ENCODE data around the gene MND1. TPM values are rescaled to one million over a fixed set of nuclear protein-coding genes. Genes with fewer than 3 reads are reported as not detected.

The MND1 gene
- total RNA-seq, 4 donors from 2014 or later = not detected

DNA sequence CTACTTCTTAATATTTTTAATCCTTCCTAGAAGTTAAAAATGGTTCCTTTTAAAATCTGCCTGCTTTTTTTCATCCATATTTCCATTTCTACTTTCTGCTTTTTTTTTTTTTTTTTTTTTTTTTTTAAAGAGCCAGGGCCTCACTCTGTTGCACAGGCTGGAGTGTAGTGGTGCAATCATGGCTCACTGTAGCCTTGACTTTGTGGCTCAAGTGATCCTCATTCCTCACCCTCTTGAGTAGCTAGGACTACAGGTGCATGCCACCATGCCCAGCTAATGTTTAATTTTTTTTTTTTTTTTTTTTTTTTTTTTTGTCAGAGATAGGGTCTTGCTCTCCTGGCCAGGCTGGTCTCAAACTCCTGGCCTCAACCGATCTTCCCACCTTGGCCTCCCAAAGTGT, 39.7 kb downstream of the MND1 start:
- H3K4me3 ChIP-seq = no peak overlapping the region
- H3K27me3 ChIP-seq = no peaks in the 10 kb centered on the region
- no peak overlapping the region for H3K27ac ChIP-seq
- no peak for TF ChIP-seq POLR2A (IDR thresholded peaks at IDR 0.05)
- 94% methylated on average over 1 of the region's 1 CpG for WGBS
- H3K36me3 ChIP-seq = no peaks in the 10 kb centered on the region
- DNase-seq (ENCODE audit: low spot score in 2 of 2) = no peak
- H3K4me1 ChIP-seq = no peaks in the 10 kb centered on the region
- no peaks in the 10 kb centered on the region for H3K9me3 ChIP-seq

DNA sequence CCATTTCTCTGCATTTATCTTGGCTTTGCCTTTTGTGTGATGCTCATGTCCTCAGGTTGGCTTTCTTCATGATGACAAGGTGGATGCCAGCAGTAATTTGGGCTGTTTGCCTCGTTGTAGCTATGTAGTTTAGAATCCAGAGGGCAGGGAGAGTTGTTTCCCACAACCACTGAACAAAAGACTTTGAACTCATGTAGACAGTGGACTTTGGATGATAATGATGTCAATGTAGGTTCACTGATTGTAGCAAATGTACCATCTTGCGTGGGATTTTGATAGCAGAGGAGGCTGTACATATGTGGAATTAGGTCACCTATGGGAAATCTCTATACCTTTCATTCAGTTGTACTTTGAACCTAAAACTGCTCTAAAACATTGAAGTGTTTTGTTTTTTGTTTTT, 41.3 kb downstream of the MND1 start:
- DNase-seq (ENCODE audit: low spot score in 2 of 2) = no peak
- Histone ChIP-seq H3K4me3 (no peak overlapping the region), H3K27ac (no peak overlapping the region), H3K27me3 (no peaks in the 10 kb centered on the region), H3K36me3 (no peaks in the 10 kb centered on the region), H3K9me3 (no peaks in the 10 kb centered on the region), H3K4me1 (no peaks in the 10 kb centered on the region)
- TF ChIP-seq EP300 (IDR thresholded peaks at IDR 0.05) (no peak), POLR2AphosphoS5 (IDR thresholded peaks at IDR 0.05) (no peak), POLR2A (IDR thresholded peaks at IDR 0.05) (no peak)
- TF ChIP-seq, protein P1, sequence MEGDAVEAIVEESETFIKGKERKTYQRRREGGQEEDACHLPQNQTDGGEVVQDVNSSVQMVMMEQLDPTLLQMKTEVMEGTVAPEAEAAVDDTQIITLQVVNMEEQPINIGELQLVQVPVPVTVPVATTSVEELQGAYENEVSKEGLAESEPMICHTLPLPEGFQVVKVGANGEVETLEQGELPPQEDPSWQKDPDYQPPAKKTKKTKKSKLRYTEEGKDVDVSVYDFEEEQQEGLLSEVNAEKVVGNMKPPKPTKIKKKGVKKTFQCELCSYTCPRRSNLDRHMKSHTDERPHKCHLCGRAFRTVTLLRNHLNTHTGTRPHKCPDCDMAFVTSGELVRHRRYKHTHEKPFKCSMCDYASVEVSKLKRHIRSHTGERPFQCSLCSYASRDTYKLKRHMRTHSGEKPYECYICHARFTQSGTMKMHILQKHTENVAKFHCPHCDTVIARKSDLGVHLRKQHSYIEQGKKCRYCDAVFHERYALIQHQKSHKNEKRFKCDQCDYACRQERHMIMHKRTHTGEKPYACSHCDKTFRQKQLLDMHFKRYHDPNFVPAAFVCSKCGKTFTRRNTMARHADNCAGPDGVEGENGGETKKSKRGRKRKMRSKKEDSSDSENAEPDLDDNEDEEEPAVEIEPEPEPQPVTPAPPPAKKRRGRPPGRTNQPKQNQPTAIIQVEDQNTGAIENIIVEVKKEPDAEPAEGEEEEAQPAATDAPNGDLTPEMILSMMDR (IDR thresholded peaks at IDR 0.05) = no peak
- WGBS = 91% methylated on average over 2 of the region's 2 CpGs

DNA sequence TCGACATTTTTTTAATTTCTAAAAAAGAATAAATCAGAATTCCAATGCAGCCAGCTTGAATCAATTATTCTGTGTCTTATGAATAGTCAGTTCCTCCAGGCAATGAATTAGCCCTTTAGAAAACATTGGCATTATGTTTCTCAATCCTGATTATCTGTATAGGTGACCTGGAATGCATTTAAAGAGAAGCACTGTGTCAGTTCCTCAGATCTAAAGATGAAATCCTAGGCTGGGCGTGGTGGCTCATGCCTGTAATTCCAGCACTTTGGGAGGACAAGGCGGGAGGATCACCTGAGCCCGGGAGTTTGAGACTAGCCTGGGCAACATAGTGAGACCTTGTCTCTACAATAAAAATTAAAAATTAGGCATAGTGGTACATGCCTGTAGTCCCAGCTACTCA, 43.5 kb downstream of the MND1 start:
- H3K27me3 ChIP-seq = no peaks in the 10 kb centered on the region

DNA sequence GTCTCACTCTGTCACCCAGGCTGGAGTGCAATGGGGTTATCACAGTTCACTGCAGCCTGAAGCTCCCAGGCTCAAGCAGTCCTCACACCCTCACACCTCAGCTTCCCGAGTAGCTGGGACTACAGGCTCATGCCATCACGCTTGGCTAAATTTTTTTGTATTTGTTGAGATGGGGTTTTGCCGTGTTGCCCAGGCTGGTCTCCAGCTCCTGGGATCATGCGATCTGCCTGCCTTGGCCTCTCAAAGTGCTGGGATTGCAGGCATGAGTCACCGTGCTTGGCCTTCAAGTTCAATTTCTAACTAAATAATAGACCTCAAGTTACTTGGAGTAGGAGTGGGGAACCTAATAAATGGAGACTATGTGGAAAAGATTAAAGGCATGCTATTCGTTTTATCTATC, 48.9 kb downstream of the MND1 start:
- no peaks in the 10 kb centered on the region for H3K27me3 ChIP-seq
- H3K9me3 ChIP-seq = no peaks in the 10 kb centered on the region
- TF ChIP-seq, protein P1 (IDR thresholded peaks at IDR 0.05) = no peak
- TF ChIP-seq POLR2AphosphoS5 (IDR thresholded peaks at IDR 0.05) (no peak), POLR2A (IDR thresholded peaks at IDR 0.05) (no peak), EP300 (IDR thresholded peaks at IDR 0.05) (no peak)
- H3K4me3 ChIP-seq = no peak overlapping the region
- no peaks in the 10 kb centered on the region for H3K36me3 ChIP-seq
- no peak overlapping the region for H3K27ac ChIP-seq
- no peak for DNase-seq (ENCODE audit: low spot score in 2 of 2)
- no peaks in the 10 kb centered on the region for H3K4me1 ChIP-seq
- WGBS = 64% methylated on average over 6 of the region's 6 CpGs

More for the DNA sequence above, 43.5 kb downstream of the MND1 start:
- no peak for DNase-seq (ENCODE audit: low spot score in 2 of 2)
- no peaks in the 10 kb centered on the region for H3K36me3 ChIP-seq
- no peaks in the 10 kb centered on the region for H3K9me3 ChIP-seq
- H3K4me1 ChIP-seq = no peaks in the 10 kb centered on the region
- WGBS = 70% methylated on average over 4 of the region's 4 CpGs
- H3K27ac ChIP-seq = no peak overlapping the region
- TF ChIP-seq POLR2A (IDR thresholded peaks at IDR 0.05) (no peak), EP300 (IDR thresholded peaks at IDR 0.05) (no peak), POLR2AphosphoS5 (IDR thresholded peaks at IDR 0.05) (no peak)
- TF ChIP-seq, protein P1 (IDR thresholded peaks at IDR 0.05) = no peak
- no peak overlapping the region for H3K4me3 ChIP-seq

DNA sequence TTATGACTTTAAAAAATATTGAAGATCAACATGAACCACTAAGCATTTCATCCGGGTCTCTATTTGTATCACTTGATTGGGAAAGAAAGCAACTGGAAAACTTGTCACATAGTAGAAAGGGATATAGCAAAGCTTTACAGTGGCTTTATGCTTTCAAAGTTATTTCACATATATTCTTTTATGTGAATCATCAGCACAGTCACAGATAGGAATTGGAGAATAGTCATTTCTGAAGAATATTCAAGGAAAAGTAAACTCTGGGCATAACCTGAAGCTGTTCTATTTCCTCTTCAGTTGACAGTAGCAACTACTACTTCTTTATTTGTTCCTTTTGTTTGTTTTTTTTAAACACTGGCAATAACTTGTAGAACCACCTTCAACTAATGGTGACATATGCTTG, 50.5 kb downstream of the MND1 start:
- no peak for DNase-seq (ENCODE audit: low spot score in 2 of 2)
- no peak overlapping the region for H3K27ac ChIP-seq
- H3K4me1 ChIP-seq = no peaks in the 10 kb centered on the region
- no peaks in the 10 kb centered on the region for H3K27me3 ChIP-seq
- H3K36me3 ChIP-seq = no peaks in the 10 kb centered on the region
- no peaks in the 10 kb centered on the region for H3K9me3 ChIP-seq
- H3K4me3 ChIP-seq = no peak overlapping the region
- WGBS = 86% methylated on average over 1 of the region's 1 CpG
- TF ChIP-seq POLR2AphosphoS5 (IDR thresholded peaks at IDR 0.05) = no peak
- no peak for TF ChIP-seq POLR2A (IDR thresholded peaks at IDR 0.05)
- TF ChIP-seq, protein P1 (IDR thresholded peaks at IDR 0.05) = no peak
- no peak for TF ChIP-seq EP300 (IDR thresholded peaks at IDR 0.05)

DNA sequence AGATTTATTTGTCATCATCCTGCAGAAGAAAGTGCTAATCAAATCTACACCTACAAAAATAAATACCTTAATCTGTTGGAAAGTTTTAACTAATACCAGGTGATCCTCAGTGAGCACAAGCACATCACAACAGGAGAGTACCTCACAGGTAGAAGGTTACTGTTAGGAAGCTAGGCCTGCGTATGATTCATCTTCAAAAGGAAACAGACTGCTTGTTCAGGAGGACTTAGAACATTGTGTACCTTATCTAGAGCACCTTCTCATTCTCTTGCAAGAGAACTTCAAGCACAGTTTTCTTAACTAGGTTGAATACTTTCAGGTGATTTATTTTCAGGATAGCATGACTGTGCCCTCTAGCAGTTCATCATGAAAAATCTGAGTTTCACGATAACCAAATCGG, 54.2 kb downstream of the MND1 start:
- Histone ChIP-seq H3K9me3 (no peaks in the 10 kb centered on the region), H3K27me3 (no peaks in the 10 kb centered on the region), H3K36me3 (no peaks in the 10 kb centered on the region), H3K4me3 (no peak overlapping the region), H3K4me1 (no peaks in the 10 kb centered on the region), H3K27ac (no peak overlapping the region)
- no peak for DNase-seq (ENCODE audit: low spot score in 2 of 2)
- 84% methylated on average over 3 of the region's 3 CpGs for WGBS
- TF ChIP-seq POLR2AphosphoS5 (IDR thresholded peaks at IDR 0.05) (no peak), POLR2A (IDR thresholded peaks at IDR 0.05) (no peak)
- TF ChIP-seq, protein P1 (IDR thresholded peaks at IDR 0.05) = no peak
